GM04504 (cell line): ENCODE data around the gene OGFR.

Experiments used
- DNase-seq: peaks from one replicate; pipeline ENCODE4 v3.0.0-alpha.2; 2012; ENCODE audit warnings: low read depth

OGFR gene

GRCh38 chr20:62804627-62805154 is at the start of gene OGFR:
Gene OGFR, plus strand, starts transcription at chr20:62804835. Its CDS starts 25 bp downstream, at chr20:62804860.
- DNase-seq, result no peak

GRCh38 chr20:62754991-62755356 is 49.7 kb upstream of the OGFR start:
- DNase-seq, result no peak

- DNase-seq, result no peak
Measured at GRCh38 chr20:62755817-62756724, 48.6 kb upstream of the OGFR start.

- no peak for DNase-seq
Measured at GRCh38 chr20:62758226-62758912, 46.3 kb upstream of the OGFR start.

GRCh38 chr20:62759981-62760431 is 44.6 kb upstream of the OGFR start:
- no peak for DNase-seq

GRCh38 chr20:62760471-62760855 is 44.2 kb upstream of the OGFR start:
- no peak for DNase-seq

- no peak for DNase-seq
Measured at GRCh38 chr20:62760856-62761758, 43.5 kb upstream of the OGFR start.

GRCh38 chr20:62761759-62762131 is 42.9 kb upstream of the OGFR start:
- DNase-seq, result no peak

GRCh38 chr20:62762376-62762775 is 42.3 kb upstream of the OGFR start:
- no peak for DNase-seq

- no peak for DNase-seq
Measured at GRCh38 chr20:62762801-62763368, 41.8 kb upstream of the OGFR start.

- DNase-seq, result no peak
Measured at GRCh38 chr20:62763404-62763803, 41.2 kb upstream of the OGFR start.

- DNase-seq, result no peak
Measured at GRCh38 chr20:62764156-62764935, 40.3 kb upstream of the OGFR start.

- no peak for DNase-seq
Measured at GRCh38 chr20:62765021-62765420, 39.6 kb upstream of the OGFR start.

- no peak for DNase-seq
Measured at GRCh38 chr20:62765432-62766070, 39.1 kb upstream of the OGFR start.

- no peak for DNase-seq
Measured at GRCh38 chr20:62766071-62766450, 38.6 kb upstream of the OGFR start.

GRCh38 chr20:62766716-62767115 is 37.9 kb upstream of the OGFR start:
- DNase-seq, result no peak

- DNase-seq, result no peak
Measured at GRCh38 chr20:62768234-62768546, 36.4 kb upstream of the OGFR start.

GRCh38 chr20:62768551-62769287 is 35.9 kb upstream of the OGFR start:
- DNase-seq, result no peak

- DNase-seq, result no peak
Measured at GRCh38 chr20:62769346-62770071, 35.1 kb upstream of the OGFR start.
